H1 (cell line): ENCODE results near the gene CDK5RAP2. TPM values are rescaled to one million over a fixed set of nuclear protein-coding genes. Genes with fewer than 3 reads are reported as not detected.

Experiments used
- BCL11A ChIP-seq, 2 experiments: IDR thresholded peaks; one replicate each; pipeline ENCODE4 v1.6.1; 2011; ENCODE audit warnings: low read depth in 2 of 2, low read length in 2 of 2, mild to moderate bottlenecking in 2 of 2
- CHD2 ChIP-seq: IDR thresholded peaks from 2 replicates; pipeline ENCODE4 v1.6.1; 2012; ENCODE audit warnings: low read length, improper control_type of control experiment
- JUND ChIP-seq: IDR thresholded peaks from 2 replicates; pipeline ENCODE4 v1.6.1; 2011; ENCODE audit warnings: mild to moderate bottlenecking, improper control_type of control experiment, low read length
- NANOG ChIP-seq: IDR thresholded peaks from 2 replicates; pipeline ENCODE4 v1.6.1; 2011; ENCODE audit warnings: low read length, low read depth, mild to moderate bottlenecking, inconsistent platforms; ENCODE audit not compliant: insufficient read depth, poor library complexity, severe bottlenecking
- NRF1 ChIP-seq: IDR thresholded peaks from 2 replicates; pipeline ENCODE4 v1.6.1; 2011; ENCODE audit warnings: mild to moderate bottlenecking, low read depth, low read length, improper control_type of control experiment
- SP2 ChIP-seq: IDR thresholded peaks from 2 replicates; pipeline ENCODE4 v1.6.1; 2012; ENCODE audit warnings: mild to moderate bottlenecking, low read length, inconsistent platforms
- TCF12 ChIP-seq: IDR thresholded peaks from 2 replicates; pipeline ENCODE4 v1.6.1; 2011; ENCODE audit warnings: low read depth, mild to moderate bottlenecking, low read length
- polyA plus RNA-seq, 7 experiments: library from polyadenylated mRNA; depleted of rRNA in 3 of 7; stranded (reverse) in 5 of 7; unstranded in 2 of 7; fragments of >200 nt in 5 of 7; fragments of 200-250 nt in 2 of 7; gene quantifications; 1 replicate in 5 of 7; 2 replicates in 1 of 7; 4 replicates in 1 of 7; pipeline versions ENCODE4 v1.2.1 to v1.2.3, GENCODE V29; 2011 to 2013; ENCODE audit warnings: missing spikeins in 2 of 7, mixed read lengths in 2 of 7
- total RNA-seq: library from RNA; stranded (reverse); fragmentation: NEBNext Ultra II Directional; extraction: Animal tissue kit (Norgen Biotek cat#: 25700); gene quantifications from 2 replicates; pipeline ENCODE4 v1.2.1, GENCODE V29; 2021

The CDK5RAP2 gene
- total and polyA plus RNA-seq, 2 of the 8 experiments (the other 6 are each of a cell fraction or from before 2014, with no cell fraction given), result 19.8 to 49.4 TPM

DNA sequence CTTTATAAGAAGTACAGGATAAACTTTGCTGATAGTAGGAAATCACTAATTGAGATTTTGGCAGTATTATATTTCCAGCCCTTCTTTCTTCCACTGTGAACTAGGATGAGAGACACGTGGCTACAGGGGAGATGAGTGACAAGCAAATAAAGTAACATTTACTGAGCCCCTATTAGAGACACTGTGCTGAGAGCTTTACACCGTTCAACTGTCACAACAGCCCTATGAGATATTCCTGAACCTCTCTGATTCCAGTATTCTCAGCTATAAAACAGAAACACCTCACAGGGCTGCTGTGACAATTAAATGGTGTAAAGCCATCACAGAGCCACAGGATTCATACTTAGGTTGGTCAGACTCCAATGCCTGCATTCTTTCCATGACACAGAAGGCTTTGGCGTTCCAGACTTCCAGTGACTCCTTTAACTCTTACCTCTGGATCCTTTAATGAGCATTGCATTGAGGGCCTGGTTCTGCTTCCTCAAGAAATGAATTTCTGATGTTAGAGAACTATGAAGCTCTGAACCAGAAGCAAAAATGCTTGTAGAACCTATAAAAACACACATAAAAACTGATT is 169.0 kb downstream of the CDK5RAP2 start (continued):
- no peak for TF ChIP-seq TCF12
- TF ChIP-seq CHD2, result no peak
- no peak for TF ChIP-seq BCL11A (IDR thresholded peaks at IDR 0.05; ENCODE audit: low read depth in 2 of 2, low read length in 2 of 2)
- TF ChIP-seq NRF1, result no peak
- no peak for TF ChIP-seq SP2
- TF ChIP-seq NANOG, result no peak
- TF ChIP-seq JUND, result no peak
